Right ventricle myocardium inferior (tissue), 1 donor: ENCODE data around the gene DNAH11. TPM values are rescaled to one million over a fixed set of nuclear protein-coding genes. Genes with fewer than 3 reads are reported as not detected.
"Not testable (repeated sequence)": the region's sequence is repeated elsewhere in the genome, so short reads cannot be mapped to it uniquely, and the experiment has no call there.

Experiments
- ATAC-seq: fragments of 200-7000 bp; cut with Tn5 transposase; one replicate; pipeline ENCODE4 v1.9.1; 2020; ENCODE audit warnings: mild to moderate bottlenecking, moderate library complexity
- DNase-seq: peaks from one replicate; pipeline ENCODE4 v3.0.0; 2021; ENCODE audit errors: missing footprints
- intact Hi-C: fragments of 100-400 bp; cut with DNase I; formaldehyde crosslinking; loops from one replicate; pipeline ENCODE4 v1.11.0; 2022
- long read RNA-seq: library from polyadenylated mRNA; unstranded; transcript quantifications from one replicate; pipeline ENCODE4 v2.0.0, GENCODE V29; 2021
- total RNA-seq: library from RNA; stranded (reverse); fragmentation: NEBNext Ultra II Directional; extraction: Animal tissue kit (Norgen Biotek cat#: 25700); gene quantifications from one replicate; pipeline ENCODE4 v1.2.1, GENCODE V29; 2021
- donor health status: DM: no; HTN: yes; CAD: no; lungs with severe emphysema.

DNAH11 gene, protein sequence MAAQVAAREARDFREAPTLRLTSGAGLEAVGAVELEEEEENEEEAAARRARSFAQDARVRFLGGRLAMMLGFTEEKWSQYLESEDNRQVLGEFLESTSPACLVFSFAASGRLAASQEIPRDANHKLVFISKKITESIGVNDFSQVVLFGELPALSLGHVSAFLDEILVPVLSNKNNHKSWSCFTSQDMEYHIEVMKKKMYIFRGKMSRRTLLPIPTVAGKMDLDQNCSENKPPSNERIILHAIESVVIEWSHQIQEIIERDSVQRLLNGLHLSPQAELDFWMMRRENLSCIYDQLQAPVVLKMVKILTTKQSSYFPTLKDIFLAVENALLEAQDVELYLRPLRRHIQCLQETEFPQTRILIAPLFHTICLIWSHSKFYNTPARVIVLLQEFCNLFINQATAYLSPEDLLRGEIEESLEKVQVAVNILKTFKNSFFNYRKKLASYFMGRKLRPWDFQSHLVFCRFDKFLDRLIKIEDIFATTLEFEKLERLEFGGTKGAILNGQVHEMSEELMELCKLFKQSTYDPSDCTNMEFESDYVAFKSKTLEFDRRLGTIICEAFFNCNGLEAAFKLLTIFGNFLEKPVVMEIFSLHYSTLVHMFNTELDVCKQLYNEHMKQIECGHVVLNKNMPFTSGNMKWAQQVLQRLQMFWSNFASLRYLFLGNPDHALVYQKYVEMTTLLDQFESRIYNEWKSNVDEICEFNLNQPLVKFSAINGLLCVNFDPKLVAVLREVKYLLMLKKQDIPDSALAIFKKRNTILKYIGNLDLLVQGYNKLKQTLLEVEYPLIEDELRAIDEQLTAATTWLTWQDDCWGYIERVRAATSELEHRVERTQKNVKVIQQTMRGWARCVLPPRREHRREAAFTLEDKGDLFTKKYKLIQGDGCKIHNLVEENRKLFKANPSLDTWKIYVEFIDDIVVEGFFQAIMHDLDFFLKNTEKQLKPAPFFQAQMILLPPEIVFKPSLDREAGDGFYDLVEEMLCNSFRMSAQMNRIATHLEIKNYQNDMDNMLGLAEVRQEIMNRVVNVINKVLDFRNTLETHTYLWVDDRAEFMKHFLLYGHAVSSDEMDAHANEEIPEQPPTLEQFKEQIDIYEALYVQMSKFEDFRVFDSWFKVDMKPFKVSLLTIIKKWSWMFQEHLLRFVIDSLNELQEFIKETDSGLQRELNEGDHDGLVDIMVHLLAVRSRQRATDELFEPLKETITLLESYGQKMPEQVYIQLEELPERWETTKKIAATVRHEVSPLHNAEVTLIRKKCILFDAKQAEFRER (N-terminal part only)
- 0.08 TPM for total RNA-seq
- long read RNA-seq: 0 reads

DNA sequence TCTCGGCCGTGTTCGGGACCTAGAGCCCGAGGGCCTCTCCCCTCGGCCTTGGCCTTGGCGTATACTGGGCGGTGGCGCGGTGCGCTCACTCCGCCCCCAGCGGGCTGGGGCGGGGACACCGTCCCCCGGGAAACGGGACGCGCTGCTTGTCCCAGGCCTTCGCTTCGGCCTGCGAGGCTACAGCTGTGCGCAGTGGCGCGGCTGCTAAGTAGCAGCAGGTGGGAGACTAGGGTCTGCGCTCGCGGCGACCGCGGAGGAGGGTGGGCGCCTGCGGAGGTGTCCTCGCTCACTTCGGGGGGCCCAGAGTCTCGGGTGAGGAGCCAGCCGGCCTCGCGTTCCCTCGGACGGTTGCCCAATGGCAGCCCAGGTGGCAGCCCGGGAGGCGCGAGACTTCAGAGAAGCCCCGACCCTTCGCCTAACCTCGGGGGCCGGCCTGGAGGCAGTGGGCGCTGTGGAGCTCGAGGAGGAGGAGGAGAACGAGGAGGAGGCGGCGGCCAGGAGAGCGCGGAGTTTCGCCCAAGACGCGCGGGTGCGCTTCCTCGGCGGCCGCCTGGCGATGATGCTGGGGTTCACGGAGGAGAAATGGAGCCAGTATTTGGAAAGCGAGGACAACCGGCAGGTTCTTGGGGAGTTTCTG lies at the start of gene DNAH11:
Gene DNAH11 (plus strand): TSS at position 149 of the 637 bp plus-strand sequence. CDS start 207 bp downstream, at position 356.
- ATAC-seq: peak; percentile 76
- intact Hi-C loops: no loop called here
- no peak for DNase-seq

DNA sequence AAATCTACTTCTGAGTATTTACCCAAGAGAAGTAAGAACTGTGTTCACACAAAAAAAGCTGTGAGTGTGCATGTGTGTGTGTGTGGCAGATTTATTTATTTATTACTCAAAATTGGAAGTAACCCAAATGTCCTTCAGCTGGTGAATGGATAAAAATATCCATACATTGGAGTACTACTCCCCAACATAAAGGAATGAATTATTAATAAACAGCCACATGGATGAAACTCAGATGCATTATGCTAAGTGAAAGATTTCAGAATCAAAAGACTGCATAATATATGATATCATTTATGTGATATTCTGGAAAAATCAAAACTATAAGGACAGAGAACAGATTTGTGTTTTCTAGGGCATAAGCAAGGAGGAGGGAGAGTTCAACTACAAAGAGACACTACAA lies 47.1 kb upstream of the DNAH11 start:
- ATAC-seq (no peak), DNase-seq (no peak)
- intact Hi-C loops: no loop called here

DNA sequence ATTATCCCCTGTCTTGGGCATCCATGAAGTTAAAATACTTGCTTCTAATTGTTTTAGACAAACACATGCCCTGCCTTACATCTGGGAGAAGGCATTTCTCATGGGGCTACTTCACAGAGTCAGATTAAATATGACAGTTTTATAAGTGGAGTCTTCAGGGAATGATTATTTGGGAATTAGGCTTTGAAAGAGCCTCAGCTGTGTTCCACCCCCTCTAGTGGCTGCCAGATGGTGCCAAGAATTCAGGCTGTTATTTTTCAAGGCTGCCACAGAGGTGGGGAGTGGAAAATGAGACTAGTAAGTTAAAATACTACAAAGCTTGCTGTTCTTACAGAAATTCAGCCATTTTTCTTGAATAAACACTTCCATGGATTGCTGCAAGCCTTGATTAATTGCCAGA lies 45.8 kb upstream of the DNAH11 start:
- ATAC-seq (no peak), DNase-seq (no peak)
- intact Hi-C loops: no loop called here

DNA sequence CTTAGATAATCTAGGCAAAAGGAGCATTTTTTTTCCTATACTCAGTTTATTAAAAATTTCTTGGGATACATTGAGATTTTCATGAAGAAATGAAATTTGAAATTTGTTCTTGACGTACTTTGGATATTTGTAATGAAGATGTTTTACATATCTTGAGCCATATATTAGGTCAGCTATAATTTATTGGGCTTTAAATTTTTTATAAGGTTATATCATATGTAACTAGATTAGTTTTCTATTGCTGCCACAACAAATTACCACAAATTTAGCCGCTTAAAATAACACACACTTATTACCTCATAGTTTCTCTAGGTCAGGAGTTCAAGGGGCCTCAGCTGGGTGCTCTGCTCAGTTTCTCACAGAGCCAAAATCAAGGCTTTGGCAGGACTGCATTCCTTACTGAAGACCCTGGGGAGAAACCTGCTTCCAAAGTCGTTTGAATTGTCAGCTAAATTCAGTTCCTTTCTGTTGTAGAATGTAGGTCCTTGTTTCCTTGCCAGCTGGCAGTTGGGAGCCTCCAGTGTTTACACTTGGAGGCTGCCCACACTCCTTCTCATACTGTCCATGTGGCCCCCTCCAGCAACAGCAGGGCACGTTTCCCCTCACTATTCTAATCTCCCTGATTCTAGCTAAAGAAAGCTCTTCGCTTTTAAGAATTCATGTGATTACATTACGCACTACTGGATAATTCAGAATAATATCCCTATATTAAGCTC lies 42.6 kb upstream of the DNAH11 start:
- no peak for ATAC-seq
- no peak for DNase-seq
- intact Hi-C loops: no loop called here

DNA sequence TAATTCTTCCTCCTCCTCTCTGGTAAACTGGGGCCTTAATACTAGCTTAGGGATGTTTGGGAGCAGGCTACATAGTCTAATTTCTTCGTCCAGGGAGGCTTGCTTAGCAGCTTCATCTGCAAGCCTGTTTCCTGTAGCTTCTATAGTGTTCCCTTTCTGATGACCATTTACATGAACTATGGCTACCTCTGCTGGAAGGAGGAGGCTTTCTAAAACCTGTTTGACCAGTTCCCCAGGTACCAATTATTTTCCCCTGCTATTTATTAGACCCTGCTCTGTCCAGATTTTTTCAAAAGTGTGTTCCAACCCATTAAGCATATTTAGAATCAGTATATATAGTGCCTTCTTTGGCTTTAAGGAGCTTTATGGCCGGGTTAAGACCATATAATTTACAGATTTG lies 38.8 kb upstream of the DNAH11 start:
- no peak for DNase-seq
- no peak for ATAC-seq
- intact Hi-C loops: no loop called here

DNA sequence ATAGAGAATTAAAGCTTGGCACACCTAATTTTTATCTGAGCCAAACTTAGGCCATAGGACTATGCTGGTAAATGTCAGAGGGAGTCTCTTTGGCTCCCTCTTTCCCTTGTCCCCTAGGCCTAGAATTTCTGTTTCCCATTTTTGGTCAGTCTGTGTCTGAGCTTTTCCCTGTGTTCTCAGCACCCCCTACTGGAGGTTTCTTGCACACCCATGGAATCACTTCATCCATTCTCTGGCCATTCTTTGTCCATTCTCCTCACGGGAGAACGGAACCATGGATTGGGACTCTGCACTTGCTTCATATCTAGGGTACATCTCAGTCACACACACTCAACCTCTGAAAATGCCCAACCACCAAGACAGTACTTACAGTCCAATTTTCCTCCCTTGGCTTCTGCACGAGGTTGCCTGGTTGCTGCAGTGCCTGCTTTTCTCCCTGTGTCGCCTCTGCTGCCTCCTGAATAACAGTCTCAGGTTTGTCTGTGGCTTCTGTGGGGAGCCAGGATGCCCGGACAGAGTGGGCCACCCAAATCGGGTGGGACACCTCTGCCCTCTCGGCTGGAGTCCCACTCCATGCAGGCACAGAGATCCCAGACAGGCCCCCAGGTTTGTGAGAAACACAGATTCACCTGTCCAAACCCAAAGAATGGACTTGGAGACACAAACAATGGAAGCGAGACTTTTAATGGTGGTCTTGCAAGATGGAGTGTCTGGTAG lies 35.1 kb upstream of the DNAH11 start:
- intact Hi-C loops: loop anchor here (5.0 kb wide), 1 partner anchor 250 kb away; no protein-coding TSS in a partner anchor
- DNase-seq: no peak
- ATAC-seq: no peak

DNA sequence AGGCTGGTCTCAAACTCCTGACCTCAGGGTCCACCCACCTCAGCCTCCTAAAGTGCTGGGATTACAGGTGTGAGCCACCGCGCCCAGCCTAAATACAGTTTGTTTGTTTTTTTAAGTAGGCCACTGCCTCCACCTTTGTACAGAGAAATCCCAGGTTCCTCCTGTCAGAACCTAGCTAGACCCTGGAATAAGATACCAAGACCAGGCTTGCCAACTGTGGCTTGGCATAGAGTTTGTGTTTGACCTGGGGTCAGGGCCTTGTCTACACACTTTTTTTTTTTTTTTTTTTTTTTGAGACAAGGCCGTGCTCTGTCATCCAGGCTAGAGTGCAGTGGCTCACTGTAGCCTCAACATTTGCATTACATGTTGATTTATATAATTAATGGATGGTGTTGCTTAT lies 34.3 kb upstream of the DNAH11 start:
- DNase-seq (no peak), ATAC-seq (no peak)
- intact Hi-C loops: loop anchor here (5.0 kb wide), 1 partner anchor 251 kb away; no protein-coding TSS in a partner anchor

DNA sequence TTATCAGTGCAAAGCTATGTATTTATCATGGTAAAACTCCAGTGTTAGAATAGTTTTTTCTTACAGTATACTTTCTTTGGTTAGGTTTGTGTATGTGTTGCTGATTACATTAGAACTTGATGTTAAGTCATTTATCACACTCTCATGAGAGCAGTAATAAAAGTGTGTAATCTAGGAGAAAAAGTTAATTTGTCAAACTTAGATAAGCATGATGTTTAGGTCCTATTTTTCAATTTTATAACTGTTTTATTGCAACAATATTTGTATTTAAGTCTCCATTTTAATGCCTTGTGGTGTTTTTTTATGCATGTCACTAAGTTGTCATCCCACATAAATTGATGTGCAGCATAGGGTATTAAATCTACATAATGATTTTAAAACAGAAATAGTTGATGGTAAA lies 28.8 kb upstream of the DNAH11 start:
- no peak for ATAC-seq
- DNase-seq: no peak
- intact Hi-C loops: no loop called here

DNA sequence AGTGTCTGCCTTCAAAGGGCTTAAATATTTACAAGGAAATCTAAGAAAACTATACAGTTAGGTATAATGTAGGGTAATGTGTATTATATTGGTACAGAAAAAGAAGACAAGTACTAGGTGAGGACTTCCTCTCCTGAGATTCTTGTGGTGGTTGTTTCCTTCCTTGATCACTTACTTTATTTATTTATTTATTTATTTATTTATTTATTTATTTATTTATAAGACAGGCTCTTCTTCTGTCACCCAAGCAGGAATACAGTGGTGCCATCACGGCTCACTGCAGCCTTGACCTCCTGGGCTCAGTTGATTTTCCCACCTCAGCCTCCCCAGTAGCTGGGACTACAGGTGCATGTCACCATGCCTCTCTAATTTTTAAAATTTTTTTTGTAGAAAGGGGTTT lies 18.2 kb upstream of the DNAH11 start:
- no peak for ATAC-seq

DNA sequence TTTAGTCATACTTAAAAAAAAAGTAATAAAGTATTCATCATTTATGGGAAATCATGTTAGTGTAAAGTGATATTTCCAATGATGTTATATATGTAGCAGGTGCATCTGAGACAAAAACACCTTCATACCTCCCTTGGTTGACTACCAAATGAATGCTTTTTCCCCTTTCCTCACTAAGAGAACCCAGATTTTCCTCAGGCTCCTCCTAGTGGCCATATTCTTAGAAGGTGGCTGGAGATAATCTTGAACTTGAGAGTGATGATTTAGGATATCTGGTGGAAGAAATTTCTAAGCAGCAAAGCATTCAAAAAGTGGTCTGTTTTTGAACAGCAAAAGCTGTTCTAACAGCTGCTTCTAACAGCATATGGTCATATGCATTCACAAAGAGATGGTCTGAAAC lies 16.8 kb upstream of the DNAH11 start:
- DNase-seq (no peak), ATAC-seq (no peak)
- intact Hi-C loops: no loop called here

More for the DNA sequence above, 18.2 kb upstream of the DNAH11 start:
- intact Hi-C loops: no loop called here
- DNase-seq: no peak

DNA sequence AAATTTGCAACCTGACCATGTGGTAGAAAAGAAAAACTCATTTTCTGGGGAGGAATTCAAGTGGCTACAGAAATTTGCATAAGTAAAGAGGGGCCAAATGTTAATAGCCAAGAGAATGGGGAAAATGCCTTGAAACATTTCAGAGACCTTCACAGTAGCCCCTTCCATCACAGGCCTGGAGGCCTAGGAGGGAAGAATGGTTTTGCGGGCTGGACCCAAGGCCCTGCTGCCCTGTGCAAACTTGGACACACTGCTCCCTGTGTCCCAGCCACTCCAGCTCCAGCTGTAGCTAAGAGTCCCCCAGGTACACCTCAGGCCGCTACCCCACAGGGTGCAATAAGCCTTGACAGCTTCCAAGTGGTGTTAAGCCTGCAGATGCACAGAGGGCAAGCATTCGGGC lies 16.4 kb upstream of the DNAH11 start:
- ATAC-seq (no peak), DNase-seq (no peak)
- intact Hi-C loops: no loop called here

DNA sequence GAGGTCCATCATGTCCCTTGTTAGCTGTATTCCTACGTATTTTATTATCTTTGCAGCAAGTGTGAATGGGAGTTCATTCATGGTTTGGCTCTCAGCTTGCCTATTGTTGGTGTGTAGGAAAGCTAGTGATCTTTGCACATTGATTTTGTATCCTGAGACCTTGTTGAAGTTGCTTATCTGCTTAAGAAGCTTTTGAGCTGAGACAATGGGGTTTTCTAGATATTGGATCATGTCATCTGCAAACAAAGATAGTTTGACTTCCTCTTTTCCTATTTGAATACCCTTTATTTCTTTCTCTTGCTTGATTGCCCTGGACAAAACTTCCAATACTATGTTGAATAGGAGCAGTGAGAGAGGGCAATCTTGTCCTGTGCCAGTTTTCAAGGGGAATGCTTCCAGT lies 10.4 kb upstream of the DNAH11 start:
- DNase-seq, intact Hi-C loops, ATAC-seq: not testable (repeated sequence)

DNA sequence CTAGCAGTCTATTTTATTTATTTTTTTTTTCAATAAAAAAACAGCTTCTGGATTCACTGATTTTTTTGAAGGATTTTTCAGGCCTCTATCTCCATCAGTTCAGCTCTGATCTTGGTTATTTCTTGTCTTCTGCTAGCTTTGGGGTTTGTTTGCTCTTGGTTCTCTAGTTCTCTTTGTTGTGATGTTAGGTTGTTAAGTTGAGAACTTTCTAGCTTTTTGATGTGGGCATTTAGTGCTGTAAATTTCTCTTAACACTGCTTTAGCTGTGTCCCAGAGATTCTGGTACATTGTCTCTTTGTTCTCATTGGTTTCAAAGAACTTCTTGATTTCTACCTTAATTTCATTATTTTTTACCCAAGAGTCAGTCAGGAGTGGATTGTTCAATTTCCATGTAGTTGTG lies 9.2 kb upstream of the DNAH11 start:
- DNase-seq, intact Hi-C loops, ATAC-seq: not testable (repeated sequence)

DNA sequence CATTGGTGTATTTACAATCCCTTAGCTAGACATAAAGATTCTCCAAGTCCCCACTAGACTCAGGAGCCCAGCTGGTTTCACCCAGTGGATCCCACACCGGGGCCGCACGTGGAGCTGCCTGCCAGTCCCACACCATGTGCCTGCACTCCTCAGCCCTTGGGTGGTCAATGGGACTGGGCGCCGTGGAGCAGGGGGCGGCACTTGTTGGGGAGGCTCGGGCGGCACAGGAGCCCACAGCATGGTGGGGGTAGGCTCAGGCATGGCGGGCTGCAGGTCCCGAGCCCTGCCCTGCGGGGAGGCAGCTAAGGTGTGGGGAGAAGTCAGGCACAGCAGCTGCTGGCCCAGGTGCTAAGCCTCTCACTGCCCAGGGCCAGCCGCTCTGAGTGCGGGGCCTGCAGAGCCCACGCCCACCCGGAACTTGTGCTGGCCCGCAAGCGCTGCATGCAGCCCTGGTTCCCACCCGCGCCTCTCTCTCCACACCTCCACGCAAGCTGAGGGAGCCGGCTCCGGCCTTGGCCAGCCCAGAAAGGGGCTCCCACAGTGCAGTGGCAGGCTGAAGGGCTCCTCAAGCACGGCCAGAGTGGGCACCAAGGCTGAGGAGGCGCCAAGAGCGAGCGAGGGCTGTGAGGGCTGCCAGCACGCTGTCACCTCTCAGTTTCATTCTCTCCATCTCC lies 6.3 kb upstream of the DNAH11 start:
- intact Hi-C loops, DNase-seq, ATAC-seq: not testable (repeated sequence)

DNA sequence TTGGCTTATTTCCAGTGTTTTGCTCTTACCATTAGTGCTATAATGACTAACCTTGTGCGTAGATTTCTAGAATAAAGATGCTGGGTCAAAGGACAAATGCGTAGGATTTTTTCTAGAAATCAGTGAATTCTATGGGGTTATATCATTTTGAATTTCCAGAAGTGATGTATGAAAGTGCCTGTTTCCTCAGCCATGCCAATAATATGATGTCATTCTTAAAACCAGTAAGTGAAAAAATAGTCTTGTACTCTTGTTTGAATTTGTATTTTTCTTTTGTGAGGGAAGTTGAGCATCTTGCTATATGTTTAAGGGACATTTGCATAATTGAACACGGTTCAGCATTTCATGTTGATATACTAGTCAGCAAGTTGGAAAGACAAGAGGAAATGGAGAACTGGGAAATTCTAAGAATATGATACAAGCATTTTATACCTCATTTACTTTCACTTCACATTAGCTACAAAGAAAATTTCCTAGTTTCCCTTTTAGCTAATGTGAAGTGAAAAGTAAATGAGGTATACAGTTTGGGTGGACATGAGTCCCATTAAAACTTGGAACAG lies 3.8 kb upstream of the DNAH11 start:
- intact Hi-C loops: no loop called here
- no peak for DNase-seq

DNA sequence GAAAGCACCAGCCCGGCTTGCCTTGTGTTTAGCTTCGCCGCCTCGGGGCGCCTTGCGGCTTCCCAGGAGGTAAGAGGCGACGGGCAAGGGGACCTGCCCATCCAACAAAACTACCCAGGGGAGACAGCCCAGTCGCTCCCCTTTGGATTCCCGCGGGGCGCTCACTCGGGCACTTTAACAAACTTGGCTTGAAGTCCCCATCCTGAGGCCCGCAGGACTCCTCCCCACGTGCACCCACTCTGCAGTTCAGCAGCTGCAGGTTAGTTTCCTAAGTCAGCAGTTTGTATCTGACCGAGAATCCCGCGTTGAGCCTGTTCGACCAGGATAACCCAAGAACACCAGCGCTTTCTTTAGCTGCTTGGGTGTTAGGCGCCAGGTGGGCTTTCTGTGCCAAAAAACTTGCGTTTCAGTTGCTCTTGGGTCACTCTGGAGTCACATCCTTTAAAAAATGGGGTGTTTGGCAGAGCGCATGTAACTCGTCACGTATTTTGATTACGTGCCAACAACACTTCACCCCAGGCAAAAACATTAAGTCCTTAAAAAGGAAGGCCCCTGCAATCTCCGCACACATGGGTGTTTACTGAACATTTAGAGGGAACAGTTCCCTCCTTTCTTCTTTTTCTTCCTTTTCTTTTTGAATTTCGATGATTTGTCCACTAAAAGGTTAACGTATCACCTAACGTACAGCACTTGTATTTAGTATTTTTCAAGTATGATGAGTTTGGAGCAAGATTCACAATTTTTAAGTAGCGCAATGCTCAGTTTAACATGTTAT lies 876 bp downstream of the DNAH11 start:
- intact Hi-C loops: no loop called here
- peak; percentile 13 for ATAC-seq
- DNase-seq: no peak

More for the DNA sequence above, 3.8 kb upstream of the DNAH11 start:
- ATAC-seq: no peak
